Stomach (tissue), 9 donors: ENCODE measurements around the gene HDGF. TPM values are rescaled to one million over a fixed set of nuclear protein-coding genes. Genes with fewer than 3 reads are reported as not detected.

Experiments
- DNase-seq, 2 donors: peaks; one replicate each; pipeline versions ENCODE4 v3.0.0 to v3.0.0-alpha.2; 2013 to 2019
- H3K27ac ChIP-seq, 5 donors: fragments of 200-600 bp in 4 of 5; sonication (generic) in 4 of 5; one replicate each; pipeline ENCODE4 v1.5.1; 2013 to 2019; ENCODE audit warnings: mild to moderate bottlenecking in 1 of 5, moderate library complexity in 1 of 5
- H3K27me3 ChIP-seq, 3 donors: fragments of 200-600 bp; sonication (generic); one replicate each; pipeline ENCODE4 v1.5.1; 2017 to 2019; ENCODE audit warnings: mixed run types in 1 of 3
- H3K36me3 ChIP-seq, 4 donors: fragments of 200-600 bp; sonication (generic); 1 replicate in 3 of 4; 2 replicates in 1 of 4; pipeline ENCODE4 v1.5.1; 2016 to 2019
- H3K4me1 ChIP-seq, 4 donors: fragments of 200-600 bp; sonication (generic); one replicate each; pipeline ENCODE4 v1.5.1; 2016 to 2019
- H3K4me3 ChIP-seq, 4 donors: fragments of 200-600 bp; sonication (generic) in 3 of 4; one replicate each; pipeline ENCODE4 v1.5.1; 2016 to 2019; ENCODE audit warnings: mild to moderate bottlenecking in 1 of 4
- H3K9me3 ChIP-seq, 4 donors: fragments of 200-600 bp; sonication (generic); one replicate each; pipeline ENCODE4 v1.5.1; 2016 to 2019
- EP300 ChIP-seq: sonication (generic); formaldehyde crosslinking; IDR thresholded peaks from one replicate; pipeline ENCODE4 v1.6.1; 2017; ENCODE audit warnings: antibody characterized with exemption
- POLR2A ChIP-seq, 4 donors: fragments of 450-650 bp; IDR thresholded peaks; one replicate each; pipeline ENCODE4 v1.6.1; 2016; ENCODE audit warnings: antibody characterized with exemption in 4 of 4, control low read depth in 2 of 4, mild to moderate bottlenecking in 1 of 4, moderate library complexity in 1 of 4
- POLR2AphosphoS5 ChIP-seq, 3 donors: sonication (generic); formaldehyde crosslinking; IDR thresholded peaks; one replicate each; pipeline ENCODE4 v1.6.1; 2016; ENCODE audit warnings: antibody characterized with exemption in 3 of 3
- WGBS, 5 donors: extraction: QIAGEN DNeasy Blood & Tissue Kit in 3 of 5; methylation state at CpG; one replicate each; pipeline versions ENCODE4 v1.1.5 to v1.1.7; 2013 to 2018; 5-methylcytosine and 5-hydroxymethylcytosine counted together
- intact Hi-C: fragments of 100-400 bp; cut with DNase I; formaldehyde crosslinking; loops from one replicate; pipeline ENCODE4 v1.15.1; 2023; ENCODE audit warnings: low total_unique reads
- polyA plus RNA-seq, 3 donors: library from polyadenylated mRNA; stranded (reverse); fragments of 200-250 nt; gene quantifications; one replicate each; pipeline ENCODE4 v1.2.3, GENCODE V29; 2013
- total RNA-seq, 5 donors: library from RNA; depleted of rRNA; stranded (reverse); fragments of >200 nt; gene quantifications; one replicate each; pipeline versions ENCODE4 v1.1.0 to v1.2.3, GENCODE V29; 2014 to 2016
- TF ChIP-seq, protein P1 (sequence below), 7 experiments: fragments of 450-650 bp in 4 of 7; fragments of 200-600 bp in 3 of 7; sonication (generic) in 3 of 7; IDR thresholded peaks; one replicate each; pipeline ENCODE4 v1.5.1; 2016 to 2019; ENCODE audit warnings: antibody characterized with exemption in 7 of 7, control low read depth in 2 of 7, mild to moderate bottlenecking in 1 of 7
- donor health status: healthy with polysubstance abuse.
- donor health status: Bipolar disorder and iron deficiency.
- donor health status: healthy.

The HDGF gene
- total and polyA plus RNA-seq, 8 donors = 81.7 to 214 (median 161) TPM

DNA sequence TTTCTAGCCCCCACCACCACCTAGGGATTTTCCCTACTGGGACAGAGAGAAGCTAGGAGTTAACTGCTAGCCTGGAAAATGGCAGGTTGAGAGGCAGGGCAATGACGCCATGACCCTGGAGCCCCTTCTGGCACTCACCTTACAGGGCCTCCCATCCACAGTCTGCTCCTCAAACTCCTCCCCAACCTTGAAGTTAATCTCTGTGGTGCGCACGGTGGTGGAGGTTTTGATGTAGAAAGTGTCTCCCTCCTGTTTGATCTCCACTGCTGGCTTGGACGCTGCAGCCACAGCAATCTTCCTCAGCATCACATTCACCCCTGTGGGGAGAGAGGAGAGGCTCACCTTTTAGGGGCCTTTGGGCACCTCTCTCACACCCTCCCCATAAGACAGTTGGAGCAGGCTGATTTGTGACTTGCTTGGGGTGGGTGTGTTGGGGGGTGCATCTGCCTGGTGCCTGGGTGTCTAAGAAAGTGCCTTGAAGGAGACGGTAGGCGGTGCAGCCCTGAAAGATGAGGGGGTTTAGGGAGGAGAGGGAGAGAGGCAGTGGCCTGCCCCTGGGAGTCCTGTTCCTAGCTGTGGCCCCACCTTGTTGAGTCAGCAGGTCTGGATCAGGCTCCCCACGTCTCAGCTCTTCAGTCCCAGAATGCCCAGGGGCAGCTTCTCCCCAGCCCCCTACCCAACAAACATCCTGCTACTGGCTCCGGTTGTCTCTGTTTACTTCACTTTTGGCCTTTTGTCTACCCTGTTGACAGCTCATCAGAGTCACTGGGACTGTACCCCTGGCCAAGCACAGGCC is 50.5 kb downstream of the HDGF start:
- intact Hi-C loops = no loop called here
- Histone ChIP-seq H3K4me3 (no peak overlapping the region), H3K27me3 (peaks cover 0 to 80% (median 23%) of the 10 kb centered on the region in 3 donors), H3K9me3 (no peaks in the 10 kb centered on the region), H3K27ac (no peak overlapping the region), H3K4me1 (peaks cover 18 to 30% (median 23%) of the 10 kb centered on the region in 4 donors), H3K36me3 (no peaks in the 10 kb centered on the region)
- TF ChIP-seq POLR2AphosphoS5 (IDR thresholded peaks at IDR 0.05) = no peak
- TF ChIP-seq POLR2A (IDR thresholded peaks at IDR 0.05) = no peak
- TF ChIP-seq EP300 = no peak
- TF ChIP-seq, protein P1, sequence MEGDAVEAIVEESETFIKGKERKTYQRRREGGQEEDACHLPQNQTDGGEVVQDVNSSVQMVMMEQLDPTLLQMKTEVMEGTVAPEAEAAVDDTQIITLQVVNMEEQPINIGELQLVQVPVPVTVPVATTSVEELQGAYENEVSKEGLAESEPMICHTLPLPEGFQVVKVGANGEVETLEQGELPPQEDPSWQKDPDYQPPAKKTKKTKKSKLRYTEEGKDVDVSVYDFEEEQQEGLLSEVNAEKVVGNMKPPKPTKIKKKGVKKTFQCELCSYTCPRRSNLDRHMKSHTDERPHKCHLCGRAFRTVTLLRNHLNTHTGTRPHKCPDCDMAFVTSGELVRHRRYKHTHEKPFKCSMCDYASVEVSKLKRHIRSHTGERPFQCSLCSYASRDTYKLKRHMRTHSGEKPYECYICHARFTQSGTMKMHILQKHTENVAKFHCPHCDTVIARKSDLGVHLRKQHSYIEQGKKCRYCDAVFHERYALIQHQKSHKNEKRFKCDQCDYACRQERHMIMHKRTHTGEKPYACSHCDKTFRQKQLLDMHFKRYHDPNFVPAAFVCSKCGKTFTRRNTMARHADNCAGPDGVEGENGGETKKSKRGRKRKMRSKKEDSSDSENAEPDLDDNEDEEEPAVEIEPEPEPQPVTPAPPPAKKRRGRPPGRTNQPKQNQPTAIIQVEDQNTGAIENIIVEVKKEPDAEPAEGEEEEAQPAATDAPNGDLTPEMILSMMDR (IDR thresholded peaks at IDR 0.05) = no peak
- WGBS, 5 donors = 75 to 83% (median 79%) methylated on average over 8 of the region's 8 CpGs
- DNase-seq = no peak

DNA sequence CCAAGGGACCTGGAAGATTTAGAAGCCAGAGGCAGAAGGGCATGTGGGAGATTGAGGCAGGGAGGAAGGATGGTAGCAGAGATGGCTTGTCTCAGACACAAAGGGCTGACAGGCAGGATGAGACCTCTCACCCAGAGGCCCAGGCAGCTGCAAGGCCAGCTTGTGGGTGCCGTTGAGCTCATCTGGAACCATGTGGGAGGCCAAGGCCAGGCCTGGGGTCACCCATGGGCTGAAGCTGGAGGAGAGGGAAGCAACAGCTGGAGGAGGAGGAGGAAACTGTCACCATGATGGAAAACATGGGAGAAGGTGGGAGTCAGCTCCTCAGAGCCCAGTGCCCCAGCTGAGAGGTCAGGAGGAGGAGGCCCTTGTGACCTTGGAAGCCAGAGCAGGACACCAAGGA is 52.5 kb downstream of the HDGF start:
- H3K4me1 ChIP-seq = peaks cover 0 to 16% (median 12%) of the 10 kb centered on the region in 4 donors
- H3K4me3 ChIP-seq = no peak overlapping the region
- no peaks in the 10 kb centered on the region for H3K9me3 ChIP-seq
- no peak overlapping the region for H3K27ac ChIP-seq
- intact Hi-C loops = no loop called here
- no peak for DNase-seq
- WGBS, 5 donors = 47 to 75% (median 67%) methylated on average over 1 of the region's 1 CpG
- H3K36me3 ChIP-seq = no peaks in the 10 kb centered on the region
- TF ChIP-seq POLR2AphosphoS5 (IDR thresholded peaks at IDR 0.05) = no peak
- peaks cover 0 to 67% (median 12%) of the 10 kb centered on the region in 3 donors for H3K27me3 ChIP-seq

DNA sequence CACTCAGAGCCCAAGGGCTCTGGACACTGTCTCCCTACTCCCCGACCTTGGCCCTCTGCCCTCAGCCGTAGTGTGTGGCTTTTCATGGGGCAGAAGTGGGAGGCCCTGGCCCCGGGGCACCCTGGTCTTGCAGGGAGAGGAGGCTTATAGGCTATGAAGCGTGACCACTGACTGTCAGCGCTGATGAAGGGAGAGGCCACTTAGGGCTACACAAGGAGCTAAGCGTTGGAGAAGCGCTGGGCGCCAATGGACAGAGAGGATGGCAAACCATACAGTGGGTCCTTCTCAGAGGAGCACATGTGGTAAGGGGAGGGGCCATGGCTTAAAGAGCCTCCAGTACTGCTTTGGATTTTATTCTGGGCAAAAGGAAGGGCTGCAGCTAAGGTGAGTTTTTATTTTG is 54.0 kb downstream of the HDGF start:
- Histone ChIP-seq H3K9me3 (no peaks in the 10 kb centered on the region), H3K27ac (no peak overlapping the region), H3K27me3 (peaks cover 0 to 67% (median 8%) of the 10 kb centered on the region in 3 donors), H3K4me1 (peaks cover 3 to 22% (median 17%) of the 10 kb centered on the region in 4 donors), H3K4me3 (no peak overlapping the region), H3K36me3 (no peaks in the 10 kb centered on the region)
- TF ChIP-seq EP300 = no peak
- TF ChIP-seq POLR2AphosphoS5 (IDR thresholded peaks at IDR 0.05) = no peak
- no peak for TF ChIP-seq POLR2A (IDR thresholded peaks at IDR 0.05)
- TF ChIP-seq, protein P1 (IDR thresholded peaks at IDR 0.05) = no peak
- WGBS, 5 donors = 78 to 88% (median 84%) methylated on average over 8 of the region's 8 CpGs
- no peak for DNase-seq
- intact Hi-C loops = no loop called here

DNA sequence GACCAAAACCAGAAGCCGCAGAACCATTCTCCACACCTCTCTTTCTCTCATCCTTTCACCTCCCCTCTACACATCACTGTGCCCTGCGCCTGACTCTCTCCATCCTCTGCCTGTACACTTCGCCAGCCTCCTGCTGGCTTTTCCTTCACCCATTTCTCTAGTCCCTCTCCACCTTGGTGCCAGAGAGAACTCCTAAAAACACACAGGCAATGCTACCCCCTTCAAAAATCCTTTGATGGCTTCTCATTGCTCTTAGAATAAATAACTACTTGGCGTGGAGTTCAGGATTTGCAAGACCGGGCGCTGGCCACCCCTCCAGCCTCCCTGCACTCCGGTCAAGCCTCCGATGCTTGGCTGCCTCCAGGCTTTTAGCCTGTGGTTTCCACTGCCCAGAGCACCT is 54.7 kb downstream of the HDGF start:
- H3K27ac ChIP-seq = no peak overlapping the region
- TF ChIP-seq, protein P1 (IDR thresholded peaks at IDR 0.05) = no peak
- no peak for TF ChIP-seq POLR2AphosphoS5 (IDR thresholded peaks at IDR 0.05)
- no peak for TF ChIP-seq EP300
- no peak for TF ChIP-seq POLR2A (IDR thresholded peaks at IDR 0.05)
- peaks cover 0 to 68% (median 15%) of the 10 kb centered on the region in 3 donors for H3K27me3 ChIP-seq
- peaks cover 3 to 30% (median 24%) of the 10 kb centered on the region in 4 donors for H3K4me1 ChIP-seq
- WGBS, 5 donors = 83 to 97% (median 92%) methylated on average over 8 of the region's 8 CpGs
- DNase-seq = no peak
- no peaks in the 10 kb centered on the region for H3K9me3 ChIP-seq
- H3K4me3 ChIP-seq = no peak overlapping the region
- no peaks in the 10 kb centered on the region for H3K36me3 ChIP-seq
- intact Hi-C loops = no loop called here

DNA sequence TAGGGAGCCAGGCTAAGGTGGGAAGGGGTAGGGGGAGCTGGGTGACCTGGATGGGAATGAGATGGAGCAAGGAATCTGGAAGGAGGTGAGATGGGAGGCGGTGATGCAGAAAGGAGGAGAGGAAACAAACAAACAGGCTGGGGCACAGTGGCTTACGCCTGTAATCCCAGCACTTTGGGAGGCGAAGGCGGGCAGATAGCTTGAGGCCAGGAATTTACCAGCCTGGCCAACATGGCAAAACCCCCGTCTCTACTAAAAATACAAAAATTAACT is 56.8 kb downstream of the HDGF start:
- Histone ChIP-seq H3K36me3 (no peaks in the 10 kb centered on the region), H3K9me3 (no peaks in the 10 kb centered on the region), H3K27ac (peak overlapping the region in 1 of 5 donors; percentile 24), H3K4me3 (no peak overlapping the region), H3K27me3 (peaks cover 0 to 70% (median 27%) of the 10 kb centered on the region in 3 donors), H3K4me1 (peaks cover 3 to 38% (median 33%) of the 10 kb centered on the region in 4 donors)
- intact Hi-C loops = loop anchor here (5.0 kb wide), 1 partner anchor 33 kb away; the partner anchor contains the start of genes ISG20L2 and METTL25B
- no peak for DNase-seq
- TF ChIP-seq POLR2AphosphoS5 (IDR thresholded peaks at IDR 0.05) = no peak
- TF ChIP-seq, protein P1 (IDR thresholded peaks at IDR 0.05) = no peak
- no peak for TF ChIP-seq EP300
- no peak for TF ChIP-seq POLR2A (IDR thresholded peaks at IDR 0.05)
- WGBS, 5 donors = 80 to 89% (median 82%) methylated on average over 5 of the region's 5 CpGs
